Loucy (cell line): ENCODE data around the gene PSMD10.

Experiments
- H2AFZ ChIP-seq: fragments of 200-600 bp; sonication (generic); 2 replicates; pipeline ENCODE4 v1.6.0; 2016; ENCODE audit warnings: antibody characterized with exemption, mild to moderate bottlenecking, low read length, moderate library complexity
- H3F3A ChIP-seq: fragments of 200-600 bp; 2 replicates; pipeline ENCODE4 v1.6.0; 2016; ENCODE audit warnings: antibody characterized with exemption, low read depth, mild to moderate bottlenecking
- H3K27me3 ChIP-seq: fragments of 200-600 bp; sonication (generic); 2 replicates; pipeline ENCODE4 v1.6.1; 2014; ENCODE audit warnings: low read length, mild to moderate bottlenecking; ENCODE audit not compliant: insufficient read depth, poor library complexity, severe bottlenecking
- H3K36me3 ChIP-seq: fragments of 200-600 bp; sonication (generic); 2 replicates; pipeline ENCODE4 v1.6.1; 2016; ENCODE audit warnings: low read length; ENCODE audit not compliant: insufficient read depth
- H3K4me1 ChIP-seq: fragments of 200-600 bp; sonication (generic); 2 replicates; pipeline ENCODE4 v1.5.1; 2014; ENCODE audit warnings: low read length, mild to moderate bottlenecking; ENCODE audit not compliant: insufficient read depth, poor library complexity, severe bottlenecking
- H3K4me2 ChIP-seq: fragments of 200-600 bp; sonication (generic); 2 replicates; pipeline ENCODE4 v1.6.0; 2014; ENCODE audit warnings: antibody characterized with exemption, low read length, low read depth, mild to moderate bottlenecking; ENCODE audit not compliant: poor library complexity, severe bottlenecking
- H3K4me3 ChIP-seq: fragments of 200-600 bp; sonication (generic); 2 replicates; pipeline ENCODE4 v1.5.1; 2014; ENCODE audit warnings: low read length, mild to moderate bottlenecking, mixed read lengths; ENCODE audit not compliant: poor library complexity, severe bottlenecking
- H3K79me2 ChIP-seq: fragments of 200-600 bp; sonication (generic); 2 replicates; pipeline ENCODE4 v1.6.1; 2014; ENCODE audit warnings: low read length; ENCODE audit not compliant: insufficient read depth
- H3K9ac ChIP-seq: fragments of 200-600 bp; sonication (generic); 2 replicates; pipeline ENCODE4 v1.6.0; 2014; ENCODE audit warnings: mild to moderate bottlenecking, low read depth, low read length, moderate library complexity; ENCODE audit not compliant: poor library complexity, severe bottlenecking
- H3K9me2 ChIP-seq: fragments of 200-600 bp; sonication (generic); replicated peaks from 2 replicates; pipeline ENCODE4 v1.6.1; 2016; ENCODE audit warnings: low read depth, low read length, mixed read lengths
- H3K9me3 ChIP-seq: fragments of 200-600 bp; sonication (generic); 2 replicates; pipeline ENCODE4 v1.6.1; 2014; ENCODE audit warnings: mild to moderate bottlenecking, antibody characterized with exemption, low read length, low read depth; ENCODE audit not compliant: insufficient read depth
- H4K20me1 ChIP-seq: fragments of 200-600 bp; sonication (generic); 2 replicates; pipeline ENCODE4 v1.6.0; 2014; ENCODE audit warnings: antibody characterized with exemption, low read length, mild to moderate bottlenecking; ENCODE audit not compliant: insufficient read depth, poor library complexity, severe bottlenecking
- CTCF ChIP-seq: fragments of 200-600 bp; sonication (generic); conservative IDR thresholded peaks from 2 replicates; pipeline ENCODE4 v1.5.1; 2014; ENCODE audit warnings: mild to moderate bottlenecking, antibody characterized with exemption, low read length
- EZH2phosphoT487 ChIP-seq: fragments of 200-600 bp; IDR thresholded peaks from 2 replicates; pipeline ENCODE4 v1.6.1; 2018; ENCODE audit warnings: antibody characterized with exemption, mild to moderate bottlenecking, moderate library complexity, borderline replicate concordance

Gene PSMD10, protein sequence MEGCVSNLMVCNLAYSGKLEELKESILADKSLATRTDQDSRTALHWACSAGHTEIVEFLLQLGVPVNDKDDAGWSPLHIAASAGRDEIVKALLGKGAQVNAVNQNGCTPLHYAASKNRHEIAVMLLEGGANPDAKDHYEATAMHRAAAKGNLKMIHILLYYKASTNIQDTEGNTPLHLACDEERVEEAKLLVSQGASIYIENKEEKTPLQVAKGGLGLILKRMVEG

DNA sequence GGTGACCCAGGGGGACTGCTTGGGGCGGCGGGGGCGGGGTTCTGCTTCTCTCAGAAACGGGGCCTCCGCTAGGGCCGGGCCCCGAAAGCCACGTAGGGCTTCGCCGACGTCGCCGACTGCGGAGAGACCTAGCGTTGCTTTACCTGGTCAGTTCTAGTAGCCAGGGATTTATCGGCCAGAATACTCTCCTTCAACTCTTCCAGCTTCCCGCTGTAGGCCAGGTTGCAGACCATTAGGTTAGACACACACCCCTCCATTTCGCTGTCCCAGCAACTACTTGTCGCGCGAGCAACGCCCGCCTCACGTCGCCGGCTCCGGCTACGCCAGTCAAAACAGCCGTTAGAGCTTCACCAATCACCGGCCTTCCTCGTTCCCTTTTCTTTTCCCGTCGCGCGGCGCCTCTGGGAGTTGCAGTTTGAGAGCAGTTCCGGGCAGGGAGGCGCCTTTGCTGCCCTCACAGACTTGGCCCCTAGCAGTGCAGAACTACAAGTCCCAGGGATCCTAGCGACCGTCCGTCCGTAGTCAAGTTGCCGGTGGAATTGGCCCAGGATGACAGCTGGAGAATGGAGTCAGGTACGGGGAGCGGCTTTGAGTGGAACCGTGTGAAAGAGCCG lies at the start of gene PSMD10, which contains the start of gene ATG4A:
Gene PSMD10, minus strand, starts transcription at position 279 of the 614 bp plus-strand sequence. Its CDS starts 22 bp downstream, at position 257.
Gene ATG4A, plus strand, starts transcription at position 515 of the 614 bp plus-strand sequence. Its CDS starts 49 bp downstream, at position 564.
- H2AFZ ChIP-seq: peak within 1 kb of the TSS; percentile 76
- peak within 1 kb of the TSS; percentile 85 for H3K4me2 ChIP-seq
- H3K9me3 ChIP-seq: no peaks in the 10 kb centered on the region
- H4K20me1 ChIP-seq: no peaks in the 10 kb centered on the region
- peaks cover 36% of the 10 kb centered on the region for H3K79me2 ChIP-seq
- no peaks in the 10 kb centered on the region for H3K27me3 ChIP-seq
- H3K36me3 ChIP-seq: peaks cover 10% of the 10 kb centered on the region; the same call in 1 of the 2 replicates
- H3F3A ChIP-seq: no peaks in the 10 kb centered on the region
- H3K9me2 ChIP-seq: no peaks in the 10 kb centered on the region
- H3K4me1 ChIP-seq: peaks cover 5% of the 10 kb centered on the region
- TF ChIP-seq EZH2phosphoT487 (no peak), CTCF (no peak)
- peak within 1 kb of the TSS; percentile 99 for H3K4me3 ChIP-seq
- H3K9ac ChIP-seq: peak within 1 kb of the TSS; percentile 95

DNA sequence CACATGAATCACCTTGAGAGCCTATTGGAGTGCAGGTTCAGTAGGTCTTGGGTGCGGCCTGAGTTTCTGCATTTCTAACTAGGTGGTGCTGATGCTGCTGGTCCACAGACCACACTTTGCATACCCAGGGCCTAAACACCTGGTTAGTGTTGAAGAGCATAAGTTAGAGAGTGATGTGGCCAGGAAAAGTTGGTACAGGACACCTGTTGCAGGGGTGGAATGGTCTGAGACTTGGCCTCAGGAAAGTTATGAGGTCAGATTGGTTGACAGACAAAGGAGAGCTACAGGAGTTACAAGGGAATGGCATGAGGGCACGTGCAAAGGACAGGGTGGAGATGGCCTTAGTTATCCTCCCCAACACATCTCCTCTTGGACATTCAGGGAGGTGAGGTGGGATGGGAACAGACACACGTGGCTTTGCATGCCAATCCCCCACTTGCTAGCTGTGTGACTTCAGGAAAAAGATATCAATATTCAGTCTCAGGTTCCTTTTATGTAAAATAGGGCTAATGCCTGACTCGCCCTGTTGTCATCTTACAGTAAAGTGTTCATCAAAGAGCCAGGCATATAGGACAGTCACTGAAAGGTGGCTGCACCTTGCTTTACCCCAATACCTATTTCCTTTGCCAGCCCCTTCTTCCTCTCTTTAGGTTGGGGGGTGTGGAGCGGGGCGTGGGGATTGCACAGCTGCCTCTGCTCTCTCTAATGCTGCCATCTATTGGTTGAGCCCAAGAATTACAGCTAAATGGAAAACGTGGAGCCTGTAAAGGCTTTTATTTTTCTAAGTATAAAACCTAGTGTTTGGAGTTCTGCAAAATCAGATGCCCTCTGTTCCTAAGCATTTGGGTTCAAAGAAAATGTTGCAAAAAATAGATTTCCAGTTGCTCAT lies 47.7 kb upstream of the PSMD10 start:
- H4K20me1 ChIP-seq: no peaks in the 10 kb centered on the region
- no peak overlapping the region for H3K4me3 ChIP-seq
- no peak overlapping the region for H2AFZ ChIP-seq
- H3K9me2 ChIP-seq: no peaks in the 10 kb centered on the region
- no peak for TF ChIP-seq EZH2phosphoT487
- peak; percentile 66 for TF ChIP-seq CTCF
- H3K27me3 ChIP-seq: no peaks in the 10 kb centered on the region
- H3K9me3 ChIP-seq: no peaks in the 10 kb centered on the region
- no peaks in the 10 kb centered on the region for H3K4me1 ChIP-seq
- no peaks in the 10 kb centered on the region for H3F3A ChIP-seq
- no peaks in the 10 kb centered on the region for H3K79me2 ChIP-seq
- no peak overlapping the region for H3K9ac ChIP-seq
- H3K4me2 ChIP-seq: no peak overlapping the region
- H3K36me3 ChIP-seq: peaks cover 5% of the 10 kb centered on the region; the same call in 1 of the 2 replicates

DNA sequence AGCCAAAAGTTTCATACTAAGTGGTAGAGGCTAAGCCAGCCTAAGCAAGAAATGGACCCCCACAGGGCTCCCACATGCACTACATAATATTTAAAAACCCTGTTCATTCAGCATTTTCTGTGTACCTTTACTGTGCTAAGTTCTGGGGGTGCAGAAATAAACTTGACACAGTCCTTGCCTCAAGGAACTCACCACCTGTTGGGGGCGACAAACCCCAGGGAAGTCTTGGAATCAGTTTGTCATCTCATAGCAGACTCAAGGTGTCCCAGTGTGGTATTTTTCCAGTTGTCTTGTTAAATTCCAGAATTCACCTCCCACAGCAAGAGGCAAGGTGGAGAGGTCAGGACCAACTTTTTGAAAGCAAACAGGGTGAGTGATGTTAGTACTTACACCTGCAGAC lies 43.4 kb upstream of the PSMD10 start:
- no peaks in the 10 kb centered on the region for H4K20me1 ChIP-seq
- H3K4me2 ChIP-seq: no peak overlapping the region
- H3F3A ChIP-seq: no peaks in the 10 kb centered on the region
- no peak overlapping the region for H3K4me3 ChIP-seq
- no peaks in the 10 kb centered on the region for H3K9me2 ChIP-seq
- no peak overlapping the region for H3K9ac ChIP-seq
- H3K79me2 ChIP-seq: no peaks in the 10 kb centered on the region
- no peak overlapping the region for H2AFZ ChIP-seq
- peaks cover 5% of the 10 kb centered on the region; the same call in 1 of the 2 replicates for H3K36me3 ChIP-seq
- H3K4me1 ChIP-seq: no peaks in the 10 kb centered on the region
- no peaks in the 10 kb centered on the region for H3K9me3 ChIP-seq
- peak; percentile 25; the same call in 1 of the 2 replicates for TF ChIP-seq CTCF
- TF ChIP-seq EZH2phosphoT487: no peak
- H3K27me3 ChIP-seq: no peaks in the 10 kb centered on the region
